Left ventricle myocardium superior (tissue), 1 donor: ENCODE results near the gene PRKD1. TPM values are rescaled to one million over a fixed set of nuclear protein-coding genes. Genes with fewer than 3 reads are reported as not detected.

Experiments
- ATAC-seq: fragments of 200-7000 bp; cut with Tn5 transposase; one replicate; pipeline ENCODE4 v1.9.1; 2020; ENCODE audit warnings: mild to moderate bottlenecking, moderate library complexity
- DNase-seq: peaks from one replicate; pipeline ENCODE4 v3.0.0-alpha.2; 2020
- intact Hi-C: fragments of 100-400 bp; cut with micrococcal nuclease; formaldehyde crosslinking; loops from one replicate; pipeline ENCODE4 v1.11.0; 2022
- total RNA-seq: library from RNA; stranded (reverse); fragmentation: NEBNext Ultra II Directional; extraction: Animal tissue kit (Norgen Biotek cat#: 25700); gene quantifications from one replicate; pipeline ENCODE4 v1.2.1, GENCODE V29; 2021
- donor health status: DM: no; HTN: yes; CAD: no; lungs with severe emphysema.

The PRKD1 gene
- total RNA-seq, 1 donor from 2014 or later: 3.0 TPM

- DNase-seq (no peak), ATAC-seq (no peak)
- intact Hi-C loops: no loop called here
These were observed 339.7 kb downstream of the PRKD1 start for GRCh38 chr14:29587761-29588470.

GRCh38 chr14:29587046-29587445 lies 340.6 kb downstream of the PRKD1 start:
- DNase-seq (no peak), ATAC-seq (no peak)

DNA sequence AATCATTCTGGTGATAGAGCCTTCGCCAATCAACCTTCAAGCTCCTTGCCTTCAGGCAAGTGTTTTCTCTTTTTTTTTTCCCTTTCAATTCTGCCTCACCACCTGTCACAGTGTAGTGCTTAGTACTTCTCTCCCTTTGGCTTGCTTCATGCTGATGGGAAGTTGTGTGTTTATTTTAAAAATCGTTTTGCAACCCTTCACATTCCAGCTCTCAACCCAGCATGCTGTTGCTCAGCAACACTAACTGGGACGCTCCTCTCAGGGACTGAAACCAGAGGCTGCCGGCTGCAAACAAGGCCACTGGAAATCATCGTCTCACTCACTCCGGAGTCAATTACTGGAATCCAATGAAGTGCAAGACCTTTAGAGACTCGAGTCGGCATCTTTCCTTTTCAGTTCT lies 342.7 kb downstream of the PRKD1 start:
- intact Hi-C loops: no loop called here
- peak; percentile 52 for DNase-seq
- ATAC-seq: peak; percentile 96

More at GRCh38 chr14:29587046-29587445, 340.6 kb downstream of the PRKD1 start:
- intact Hi-C loops: no loop called here

GRCh38 chr14:29580763-29581162 lies 346.9 kb downstream of the PRKD1 start:
- no peak for DNase-seq
- no peak for ATAC-seq
- intact Hi-C loops: no loop called here

DNA sequence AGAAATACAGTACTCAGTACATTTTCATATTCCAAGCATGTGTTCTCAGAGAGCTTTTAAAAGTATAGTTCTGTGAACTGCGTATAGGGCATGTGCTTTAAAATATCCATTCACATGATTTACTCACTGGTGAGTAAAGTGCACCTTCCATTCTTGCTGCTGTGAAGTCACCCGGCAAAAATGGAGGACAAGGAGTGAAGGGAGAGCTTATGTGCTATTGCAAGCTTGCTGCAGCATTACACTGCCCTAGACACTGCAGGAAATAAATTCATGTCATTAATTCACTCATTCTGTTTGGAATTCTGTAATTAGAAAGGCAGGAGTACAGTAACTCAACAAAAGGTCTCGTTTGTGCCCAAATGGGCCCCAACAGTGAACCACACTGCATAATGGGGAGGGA lies 347.8 kb downstream of the PRKD1 start:
- ATAC-seq (no peak), DNase-seq (no peak)
- intact Hi-C loops: no loop called here

GRCh38 chr14:29576927-29577326 lies 350.7 kb downstream of the PRKD1 start:
- intact Hi-C loops: no loop called here
- DNase-seq (no peak), ATAC-seq (no peak)

- peak; percentile 65 for ATAC-seq
- intact Hi-C loops: no loop called here
- no peak for DNase-seq
These were observed 358.5 kb downstream of the PRKD1 start for GRCh38 chr14:29569194-29569593.

- intact Hi-C loops: no loop called here
- no peak for ATAC-seq
These were observed 361.5 kb downstream of the PRKD1 start for GRCh38 chr14:29566194-29566593.

DNA sequence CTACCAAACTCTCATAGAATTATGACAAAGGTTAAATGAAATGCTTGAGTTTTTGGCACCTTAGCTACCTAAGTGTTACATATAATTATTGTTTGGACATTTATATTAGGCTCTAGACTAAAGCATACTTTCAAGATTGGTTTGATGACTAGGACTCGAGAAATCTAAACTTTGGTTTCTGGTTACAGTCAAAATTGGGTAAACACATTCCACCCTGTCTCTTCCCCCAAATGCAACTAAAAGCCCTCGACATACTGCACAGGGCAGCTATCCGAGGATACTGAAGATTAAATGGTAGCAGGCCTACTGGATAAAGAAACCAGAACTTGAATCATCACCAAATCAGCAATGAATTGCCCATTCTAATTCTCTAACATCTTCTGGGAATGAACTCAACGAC lies 369.1 kb downstream of the PRKD1 start:
- intact Hi-C loops: no loop called here
- DNase-seq: no peak

More at GRCh38 chr14:29566194-29566593, 361.5 kb downstream of the PRKD1 start:
- no peak for DNase-seq

GRCh38 chr14:29554335-29554734 lies 373.3 kb downstream of the PRKD1 start:
- no peak for DNase-seq
- no peak for ATAC-seq
- intact Hi-C loops: no loop called here

More for the DNA sequence above, 369.1 kb downstream of the PRKD1 start:
- ATAC-seq: no peak

DNA sequence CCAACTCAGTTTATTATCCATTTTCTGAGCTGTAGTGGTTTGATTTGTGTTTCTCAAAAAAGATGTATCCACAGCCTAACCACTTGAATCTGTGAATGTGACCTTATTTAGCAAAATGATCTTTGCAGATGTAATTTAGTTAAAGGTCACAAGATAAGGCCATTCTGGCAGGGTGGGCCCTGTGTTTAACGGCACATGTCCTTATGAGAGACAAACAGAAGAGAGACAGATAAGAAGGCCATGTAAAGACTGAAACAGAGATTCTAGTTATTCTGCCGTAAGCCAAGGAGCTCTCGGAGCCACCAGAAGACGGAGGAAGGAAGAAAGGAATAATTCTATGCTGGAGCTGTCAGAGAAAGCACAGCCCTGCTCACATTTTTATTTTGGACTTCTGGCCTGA lies 374.2 kb downstream of the PRKD1 start:
- ATAC-seq (peak; percentile 48), DNase-seq (no peak)
- intact Hi-C loops: no loop called here

- intact Hi-C loops: loop anchor here (1.0 to 5.0 kb wide), 2 partner anchors 456 to 663 kb away; no protein-coding TSS in a partner anchor
- DNase-seq (no peak), ATAC-seq (peak; percentile 61)
These were observed 378.7 kb downstream of the PRKD1 start for GRCh38 chr14:29548948-29549370.

DNA sequence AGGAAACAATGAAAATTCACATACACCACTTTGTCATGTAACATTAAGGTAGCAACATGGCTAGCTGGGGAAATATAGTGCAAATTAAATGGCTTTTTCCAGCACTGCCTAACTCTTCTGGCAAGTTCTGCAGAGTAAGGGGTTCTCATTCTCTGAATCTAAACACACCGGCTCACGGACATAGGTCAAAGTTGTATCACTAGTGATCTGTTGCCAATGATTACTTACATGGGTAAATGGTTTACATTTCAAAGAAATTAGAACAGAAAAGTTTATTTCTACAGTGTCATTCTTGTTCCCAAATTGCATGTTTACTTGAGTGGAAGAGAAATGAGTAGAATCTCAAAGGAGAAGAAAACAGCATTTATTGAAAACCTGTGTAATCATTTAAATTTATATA lies 381.9 kb downstream of the PRKD1 start:
- DNase-seq (no peak), ATAC-seq (no peak)
- intact Hi-C loops: loop anchor here (5.0 kb wide), 1 partner anchor 667 kb away; no protein-coding TSS in a partner anchor

DNA sequence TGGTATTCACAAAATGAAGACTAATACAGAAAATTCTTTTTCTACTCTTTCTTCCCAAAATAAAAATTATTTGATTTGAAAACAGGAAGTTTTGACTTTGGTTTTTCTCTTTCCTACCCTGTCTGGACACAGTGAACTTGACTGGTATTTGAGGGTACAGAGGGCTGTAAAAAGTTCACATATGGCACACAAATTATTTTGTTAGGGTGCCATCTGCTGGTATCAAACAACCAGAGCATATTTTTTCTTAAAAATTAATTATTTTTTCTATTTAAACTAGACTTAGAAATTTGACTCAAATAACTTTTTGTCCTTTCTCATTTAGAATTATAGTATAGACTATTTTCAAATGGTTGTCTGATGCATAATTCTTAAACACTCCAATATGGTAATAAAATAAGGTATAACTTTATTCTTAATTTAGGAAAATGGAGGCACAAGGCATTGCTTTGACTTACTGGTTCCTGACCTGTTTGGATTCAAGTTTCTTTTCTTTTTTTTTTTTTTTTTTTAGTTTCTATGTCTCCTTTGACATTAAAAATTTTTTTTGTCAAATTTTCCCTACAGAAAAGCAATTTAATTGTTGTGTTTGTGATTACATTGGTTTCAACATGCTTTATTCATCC lies 390.6 kb downstream of the PRKD1 start:
- DNase-seq (no peak), ATAC-seq (no peak)
- intact Hi-C loops: no loop called here

DNA sequence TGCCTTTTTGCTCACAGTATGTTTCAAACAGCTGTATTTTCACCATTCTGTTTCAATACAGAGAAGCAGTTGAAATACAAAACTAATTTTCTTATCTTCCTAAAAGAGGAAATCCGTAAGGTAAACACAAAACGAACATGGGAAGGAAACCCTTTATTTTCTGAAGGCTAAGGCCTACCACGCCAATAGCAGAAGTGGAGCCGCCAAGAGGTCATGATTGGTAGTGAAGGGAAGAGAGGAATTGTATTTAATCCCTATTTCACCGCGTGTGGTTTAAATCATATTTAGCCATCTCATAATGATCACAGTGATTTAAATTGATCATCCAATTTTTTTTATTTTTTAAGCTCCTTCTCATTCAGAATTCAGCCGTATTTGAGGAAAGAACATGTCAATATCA lies 398.2 kb downstream of the PRKD1 start:
- intact Hi-C loops: no loop called here
- no peak for DNase-seq
- ATAC-seq: no peak

GRCh38 chr14:29528889-29529288 lies 398.8 kb downstream of the PRKD1 start:
- intact Hi-C loops: no loop called here
- no peak for ATAC-seq
- DNase-seq: no peak

DNA sequence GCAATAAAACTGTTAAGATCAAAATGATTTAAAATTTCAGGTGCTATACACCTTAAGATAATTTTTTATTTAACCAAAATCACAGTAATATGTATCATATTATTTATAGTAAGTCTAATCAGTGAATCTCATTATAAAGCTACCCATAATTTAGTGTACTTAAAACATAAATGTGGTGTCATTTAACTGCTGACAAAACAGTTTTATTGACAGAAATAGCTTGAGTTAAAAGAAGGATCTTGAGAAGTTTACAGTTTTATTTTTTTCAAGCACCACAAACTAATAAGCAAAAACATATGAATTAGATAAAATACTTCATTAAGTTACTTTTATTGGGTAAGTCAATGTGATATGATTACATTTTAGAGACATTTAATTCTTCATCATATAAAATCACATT lies 400.4 kb downstream of the PRKD1 start:
- ATAC-seq: no peak
- intact Hi-C loops: no loop called here

More for the DNA sequence above, 400.4 kb downstream of the PRKD1 start:
- no peak for DNase-seq
